NT2/D1 (cell line): Measurements from ENCODE around the gene KRT75.

Experiments used
- DNase-seq: peaks from one replicate; pipeline ENCODE4 v3.0.0-alpha.2; 2011; ENCODE audit warnings: low read depth, low spot score
- H3K27me3 ChIP-seq: 2 replicates; pipeline ENCODE4 v1.6.0; 2011; ENCODE audit warnings: mild to moderate bottlenecking; ENCODE audit not compliant: insufficient read length, insufficient read depth
- H3K36me3 ChIP-seq: 2 replicates; pipeline ENCODE4 v1.6.1; 2011; ENCODE audit warnings: mild to moderate bottlenecking, low read length, mixed read lengths; ENCODE audit not compliant: insufficient read depth, insufficient read length
- H3K4me1 ChIP-seq: 2 replicates; pipeline ENCODE4 v1.5.1; 2011; ENCODE audit not compliant: insufficient read depth, insufficient read length
- H3K4me3 ChIP-seq: 2 replicates; pipeline ENCODE4 v1.5.1; 2011; ENCODE audit warnings: low read depth; ENCODE audit not compliant: insufficient read length
- H3K9ac ChIP-seq: 2 replicates; pipeline ENCODE4 v1.6.0; 2011; ENCODE audit warnings: low read depth; ENCODE audit not compliant: insufficient read length
- H3K9me3 ChIP-seq: 2 replicates; pipeline ENCODE4 v1.5.1; 2011; ENCODE audit warnings: mild to moderate bottlenecking, low read length; ENCODE audit not compliant: insufficient read depth
- SUZ12 ChIP-seq: IDR thresholded peaks from 2 replicates; pipeline ENCODE4 v1.6.1; 2011; ENCODE audit not compliant: insufficient read length, insufficient read depth; ENCODE audit errors: extremely low read depth
- YY1 ChIP-seq: IDR thresholded peaks from 2 replicates; pipeline ENCODE4 v1.6.1; 2011; ENCODE audit not compliant: insufficient read length, insufficient read depth
- ZNF274 ChIP-seq: IDR thresholded peaks from 2 replicates; pipeline ENCODE4 v1.6.1; 2011; ENCODE audit warnings: mild to moderate bottlenecking, low read depth, low read length

KRT75 gene

DNA sequence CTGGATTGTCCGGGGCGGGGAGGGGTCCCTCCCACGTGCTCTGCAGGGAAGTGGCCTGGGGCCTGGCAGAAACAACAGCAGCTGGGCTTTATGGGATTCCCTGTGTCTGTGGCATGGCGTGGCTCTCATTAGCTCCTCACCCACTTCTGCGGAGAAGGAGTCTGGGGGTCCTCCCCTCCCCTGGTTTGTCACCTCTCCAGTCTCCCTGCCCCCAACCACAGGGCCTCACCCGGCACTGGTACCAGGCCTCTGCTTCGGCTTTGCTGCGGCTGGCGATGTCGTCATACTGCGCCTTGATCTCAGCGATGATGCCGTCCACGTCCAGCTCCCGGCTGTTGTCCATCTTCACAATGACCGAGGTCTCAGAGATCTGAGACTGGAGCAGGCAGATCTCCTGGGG, 34.4 kb downstream of the KRT75 start:
- Histone ChIP-seq H3K4me1 (peaks cover 2% of the 10 kb centered on the region), H3K9ac (no peak overlapping the region), H3K36me3 (no peaks in the 10 kb centered on the region), H3K9me3 (no peaks in the 10 kb centered on the region), H3K4me3 (no peak overlapping the region), H3K27me3 (no peaks in the 10 kb centered on the region)
- DNase-seq, result no peak
- TF ChIP-seq ZNF274 (no peak), YY1 (no peak), SUZ12 (no peak)

DNA sequence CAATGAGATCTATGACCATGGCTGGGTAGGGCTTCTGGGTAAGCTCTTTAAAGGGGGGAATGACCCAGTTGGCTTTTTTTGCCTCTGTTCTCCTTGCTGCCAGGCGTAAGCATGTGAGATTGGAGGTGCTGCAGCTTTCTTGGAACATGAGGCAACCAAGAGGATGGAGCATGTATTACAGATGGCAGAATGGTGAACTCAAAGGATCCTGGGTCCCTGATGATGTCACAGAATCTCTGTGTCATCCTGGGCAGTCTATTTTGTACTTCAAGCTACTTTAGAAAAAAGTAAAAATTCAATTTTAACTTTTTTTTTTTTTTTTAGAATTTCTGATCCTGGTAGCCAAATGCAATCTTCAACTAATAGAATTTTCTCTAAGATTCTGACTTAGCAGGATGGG, 36.0 kb downstream of the KRT75 start:
- Histone ChIP-seq H3K4me3 (no peak overlapping the region), H3K4me1 (peaks cover 2% of the 10 kb centered on the region), H3K9me3 (no peaks in the 10 kb centered on the region), H3K27me3 (no peaks in the 10 kb centered on the region), H3K36me3 (no peaks in the 10 kb centered on the region), H3K9ac (no peak overlapping the region)
- no peak for DNase-seq
- TF ChIP-seq YY1 (no peak), SUZ12 (no peak), ZNF274 (no peak)

DNA sequence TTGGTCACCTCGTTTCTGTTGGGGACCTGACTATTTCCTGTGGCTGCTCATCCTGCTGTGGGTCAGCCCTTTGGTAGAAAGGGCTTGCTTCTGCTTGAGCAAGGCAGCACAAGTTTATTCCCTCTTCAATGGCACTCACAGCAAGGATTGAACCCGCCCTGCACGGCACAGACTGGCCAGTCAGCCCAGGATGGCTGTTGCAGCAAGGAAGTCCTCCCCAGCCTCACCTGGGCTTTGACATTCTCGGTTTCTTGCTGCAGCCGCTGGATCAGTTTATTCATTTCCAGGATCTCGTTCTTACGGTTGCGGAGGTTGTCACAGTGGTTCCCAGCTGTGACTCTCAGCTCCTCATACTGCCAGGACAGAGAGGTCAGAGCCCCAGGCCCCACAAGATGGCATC, 37.5 kb downstream of the KRT75 start:
- Histone ChIP-seq H3K36me3 (no peaks in the 10 kb centered on the region), H3K4me3 (no peak overlapping the region), H3K9ac (no peak overlapping the region), H3K4me1 (peaks cover 2% of the 10 kb centered on the region), H3K9me3 (no peaks in the 10 kb centered on the region), H3K27me3 (no peaks in the 10 kb centered on the region)
- TF ChIP-seq YY1 (no peak), ZNF274 (no peak), SUZ12 (no peak)
- no peak for DNase-seq

GRCh38 chr12:52395761-52396434, 38.3 kb downstream of the KRT75 start:
- Histone ChIP-seq H3K4me3 (no peak overlapping the region), H3K36me3 (no peaks in the 10 kb centered on the region), H3K4me1 (peaks cover 2% of the 10 kb centered on the region), H3K9me3 (no peaks in the 10 kb centered on the region), H3K9ac (no peak overlapping the region), H3K27me3 (no peaks in the 10 kb centered on the region)
- no peak for TF ChIP-seq SUZ12
- no peak for TF ChIP-seq YY1
- no peak for TF ChIP-seq ZNF274
- DNase-seq, result peak; percentile 47

GRCh38 chr12:52394836-52395405, 39.2 kb downstream of the KRT75 start:
- Histone ChIP-seq H3K9ac (no peak overlapping the region), H3K4me1 (peaks cover 8% of the 10 kb centered on the region), H3K4me3 (no peak overlapping the region), H3K36me3 (no peaks in the 10 kb centered on the region), H3K27me3 (no peaks in the 10 kb centered on the region), H3K9me3 (no peaks in the 10 kb centered on the region)
- no peak for TF ChIP-seq ZNF274
- TF ChIP-seq SUZ12, result no peak
- TF ChIP-seq YY1, result no peak
- no peak for DNase-seq

DNA sequence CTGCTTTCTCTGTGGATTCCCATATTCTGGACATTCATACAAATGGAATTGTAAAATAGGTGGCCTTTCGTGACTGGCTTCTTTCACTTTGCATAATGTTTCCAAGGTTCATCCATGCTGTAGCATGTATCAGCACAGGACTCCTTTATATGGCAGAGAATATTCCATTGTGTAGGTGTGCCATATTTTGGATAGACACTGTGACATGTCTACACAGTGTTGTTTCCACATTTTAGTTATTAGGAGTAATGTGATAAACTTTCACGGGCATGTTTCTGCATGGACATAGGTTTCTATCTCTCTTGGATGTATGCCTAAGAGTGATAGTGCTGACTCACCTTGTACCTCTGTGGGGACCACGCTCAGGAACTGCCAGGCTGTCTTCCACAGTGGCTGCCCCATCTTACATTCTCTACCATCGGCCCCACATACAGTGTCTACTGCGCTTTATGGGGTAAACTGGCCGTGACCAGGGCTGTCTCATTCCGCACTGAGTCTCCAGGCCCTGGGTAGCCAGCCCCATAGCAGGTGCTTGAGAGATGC, 41.6 kb downstream of the KRT75 start:
- Histone ChIP-seq H3K4me3 (no peak overlapping the region), H3K36me3 (no peaks in the 10 kb centered on the region), H3K4me1 (peaks cover 10% of the 10 kb centered on the region), H3K9ac (no peak overlapping the region), H3K9me3 (no peaks in the 10 kb centered on the region), H3K27me3 (no peaks in the 10 kb centered on the region)
- DNase-seq, result no peak
- TF ChIP-seq ZNF274 (no peak), SUZ12 (no peak), YY1 (no peak)

DNA sequence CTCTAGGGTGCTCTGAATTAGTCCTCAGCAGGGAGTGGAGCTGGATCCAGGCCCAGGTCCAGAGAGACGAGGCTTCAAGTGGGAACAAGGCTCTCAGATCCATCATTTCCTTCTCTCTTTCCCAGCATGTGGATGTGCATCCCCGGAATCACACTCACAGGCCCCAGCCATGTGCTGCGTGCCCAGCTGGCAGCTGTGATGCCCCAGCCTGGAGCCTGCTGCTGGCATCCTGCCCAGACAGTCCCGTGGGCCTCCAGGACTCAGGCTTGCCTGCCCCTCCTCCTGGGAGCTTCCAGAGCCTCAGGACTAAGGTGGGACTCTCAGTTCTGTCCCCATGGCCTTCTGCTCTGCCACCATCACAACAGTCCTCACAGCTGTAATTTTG, 42.6 kb downstream of the KRT75 start:
- no peak for TF ChIP-seq ZNF274
- no peak for TF ChIP-seq YY1
- TF ChIP-seq SUZ12, result no peak
- no peak for DNase-seq
- no peaks in the 10 kb centered on the region for H3K36me3 ChIP-seq

More for the DNA sequence above, 42.6 kb downstream of the KRT75 start:
- Histone ChIP-seq H3K9ac (peak overlapping the region; percentile 5), H3K9me3 (no peaks in the 10 kb centered on the region), H3K27me3 (no peaks in the 10 kb centered on the region), H3K4me1 (peaks cover 10% of the 10 kb centered on the region), H3K4me3 (no peak overlapping the region)
